Stimulated activated CD8-positive, alpha-beta memory T cell treated with anti-CD3 and anti-CD28 coated beads, Interleukin-15, amount 100 ng/mL, for 1 hour (primary cell): Measurements from ENCODE around the gene OR4K1.
"Not testable (repeated sequence)": the region's sequence is repeated elsewhere in the genome, so short reads cannot be mapped to it uniquely, and the experiment has no call there.

Experiments
- DNase-seq: peaks from one replicate; pipeline ENCODE4 v3.0.0-alpha.2; 2020; ENCODE audit warnings: low read depth

The OR4K1 gene

GRCh38 chr14:19930617-19931016 is at the start of gene OR4K1:
OR4K1 (plus strand) TSS chr14:19930917; CDS start chr14:19935667, 4,750 bp downstream.
- DNase-seq = no peak

- DNase-seq = no peak
These were observed 35.4 kb upstream of the OR4K1 start for GRCh38 chr14:19895282-19895681.

GRCh38 chr14:19900999-19901398 is 29.7 kb upstream of the OR4K1 start:
- DNase-seq = no peak

GRCh38 chr14:19902409-19902808 is 28.3 kb upstream of the OR4K1 start:
- no peak for DNase-seq

GRCh38 chr14:19906665-19907064 is 24.1 kb upstream of the OR4K1 start:
- no peak for DNase-seq

- no peak for DNase-seq
These were observed 19.6 kb upstream of the OR4K1 start for GRCh38 chr14:19911114-19911513.

GRCh38 chr14:19917243-19917642 is 13.5 kb upstream of the OR4K1 start:
- DNase-seq = no peak

GRCh38 chr14:19917955-19918518 is 12.7 kb upstream of the OR4K1 start:
- no peak for DNase-seq

- no peak for DNase-seq
These were observed 12.0 kb upstream of the OR4K1 start for GRCh38 chr14:19918553-19919264.

- no peak for DNase-seq
These were observed 10.6 kb upstream of the OR4K1 start, which contains the start of gene OR4K5 for GRCh38 chr14:19920021-19920657. OR4K5 (plus strand) TSS chr14:19920607; CDS start chr14:19920607, 0 bp downstream.

- DNase-seq = no peak
These were observed 11.0 kb downstream of the OR4K1 start for GRCh38 chr14:19941668-19942067.

- DNase-seq = no peak
These were observed 16.8 kb downstream of the OR4K1 start for GRCh38 chr14:19947413-19948090.

GRCh38 chr14:19949218-19949617 is 18.5 kb downstream of the OR4K1 start:
- no peak for DNase-seq

GRCh38 chr14:19969735-19970134 is 39.0 kb downstream of the OR4K1 start:
- DNase-seq = not testable (repeated sequence)

- no peak for DNase-seq
These were observed 44.1 kb downstream of the OR4K1 start for GRCh38 chr14:19974844-19975243.

GRCh38 chr14:19975291-19975690 is 44.6 kb downstream of the OR4K1 start, which contains the start of gene OR4K15:
OR4K15 (plus strand) TSS chr14:19975591; CDS start chr14:19975591, 0 bp downstream.
- DNase-seq = no peak
